RWPE2 (cell line): ENCODE data around the gene ACTG2.

Source experiments
- ATAC-seq: fragments of 200-7000 bp; cut with Tn5 transposase; 3 replicates; pipeline ENCODE4 v1.9.1; 2021; ENCODE audit warnings: low read depth
- DNase-seq: peaks from one replicate; pipeline ENCODE4 v3.0.0-alpha.2; 2020; ENCODE audit warnings: low spot score
- H3K27ac ChIP-seq: fragments of 450-650 bp; 2 replicates; pipeline ENCODE4 v1.5.1; 2017; ENCODE audit warnings: mild to moderate bottlenecking; ENCODE audit not compliant: poor library complexity, severe bottlenecking
- H3K27me3 ChIP-seq: fragments of 250-450 bp; sonication (Bioruptor Pico); 2 replicates; pipeline ENCODE4 v1.5.1; 2021; ENCODE audit warnings: mild to moderate bottlenecking, moderate library complexity; ENCODE audit not compliant: insufficient read depth, poor library complexity, severe bottlenecking
- H3K36me3 ChIP-seq: fragments of 250-450 bp; sonication (Bioruptor Pico); 2 replicates; pipeline ENCODE4 v1.5.1; 2020; ENCODE audit warnings: low read depth, mild to moderate bottlenecking, moderate library complexity
- H3K4me1 ChIP-seq: fragments of 250-450 bp; sonication (Bioruptor Pico); 2 replicates; pipeline ENCODE4 v1.5.1; 2021; ENCODE audit warnings: mild to moderate bottlenecking, moderate library complexity; ENCODE audit not compliant: insufficient read depth, poor library complexity, severe bottlenecking
- H3K4me3 ChIP-seq: fragments of 250-450 bp; sonication (Bioruptor Pico); 2 replicates; pipeline ENCODE4 v1.5.1; 2021; ENCODE audit warnings: mild to moderate bottlenecking, moderate library complexity; ENCODE audit not compliant: severe bottlenecking
- H3K9me3 ChIP-seq: fragments of 250-450 bp; sonication (Bioruptor Pico); 2 replicates; pipeline ENCODE4 v1.5.1; 2021; ENCODE audit warnings: mild to moderate bottlenecking, moderate library complexity; ENCODE audit not compliant: severe bottlenecking
- CTCF ChIP-seq: fragments of 450-650 bp; IDR thresholded peaks from one replicate; pipeline ENCODE4 v1.5.1; 2017; ENCODE audit warnings: mild to moderate bottlenecking, moderate library complexity; ENCODE audit not compliant: poor library complexity, severe bottlenecking

The ACTG2 gene

DNA sequence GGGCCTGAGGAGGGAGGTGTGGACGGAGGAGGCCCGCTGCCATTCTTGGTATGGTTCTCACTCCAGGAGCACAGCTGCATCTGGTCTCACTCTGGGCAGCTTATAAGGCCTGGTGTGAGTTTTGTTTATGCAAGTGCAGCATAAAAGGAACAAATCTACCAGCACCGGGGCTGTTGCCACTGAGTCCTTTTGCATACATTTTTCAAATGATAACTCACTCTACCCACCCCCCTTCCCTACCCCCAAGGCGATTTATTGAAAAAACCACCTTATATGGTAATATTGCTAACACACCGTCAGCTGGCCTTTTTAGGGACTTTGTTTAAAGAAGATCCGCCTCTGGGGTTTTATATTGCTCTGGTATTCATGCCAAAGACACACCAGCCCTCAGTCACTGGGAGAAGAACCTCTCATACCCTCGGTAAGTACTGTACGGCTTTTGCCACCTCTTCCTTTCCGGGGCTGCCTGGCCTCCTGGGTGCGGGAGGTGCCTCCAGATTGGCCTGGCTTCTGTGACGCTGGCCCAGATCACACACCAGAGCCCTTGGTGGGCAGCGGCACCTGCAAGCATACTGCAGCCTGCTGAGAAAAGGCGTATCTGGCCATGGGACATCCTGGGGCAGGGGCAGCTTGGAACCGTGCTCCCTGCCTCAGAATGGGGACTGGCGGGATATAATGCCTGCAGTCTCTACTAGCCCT is at the start of gene ACTG2:
Gene ACTG2, plus strand, starts transcription at position 378 of the 699 bp plus-strand sequence. CDS start 8,304 bp downstream, outside the sequence.
- peaks cover 2% of the 10 kb centered on the region for H3K4me1 ChIP-seq
- no peak within 1 kb of the TSS for H3K27ac ChIP-seq
- H3K27me3 ChIP-seq, result no peaks in the 10 kb centered on the region
- H3K4me3 ChIP-seq, result no peak within 1 kb of the TSS
- DNase-seq, result no peak
- H3K36me3 ChIP-seq, result no peaks in the 10 kb centered on the region
- ATAC-seq, result no peak
- TF ChIP-seq CTCF, result no peak
- H3K9me3 ChIP-seq, result no peaks in the 10 kb centered on the region

GRCh38 chr2:73844087-73844486 is 48.7 kb upstream of the ACTG2 start:
- ATAC-seq, result no peak
- Histone ChIP-seq H3K36me3 (peaks cover 91% of the 10 kb centered on the region), H3K9me3 (no peaks in the 10 kb centered on the region), H3K27me3 (no peaks in the 10 kb centered on the region), H3K4me3 (no peak overlapping the region), H3K27ac (no peak overlapping the region), H3K4me1 (no peaks in the 10 kb centered on the region)
- DNase-seq, result no peak
- no peak for TF ChIP-seq CTCF

GRCh38 chr2:73850009-73850408 is 42.8 kb upstream of the ACTG2 start:
- Histone ChIP-seq H3K36me3 (peaks cover 95% of the 10 kb centered on the region), H3K4me1 (peaks cover 9% of the 10 kb centered on the region), H3K27me3 (no peaks in the 10 kb centered on the region), H3K27ac (no peak overlapping the region), H3K4me3 (no peak overlapping the region), H3K9me3 (no peaks in the 10 kb centered on the region)
- TF ChIP-seq CTCF, result no peak
- no peak for ATAC-seq
- DNase-seq, result no peak

DNA sequence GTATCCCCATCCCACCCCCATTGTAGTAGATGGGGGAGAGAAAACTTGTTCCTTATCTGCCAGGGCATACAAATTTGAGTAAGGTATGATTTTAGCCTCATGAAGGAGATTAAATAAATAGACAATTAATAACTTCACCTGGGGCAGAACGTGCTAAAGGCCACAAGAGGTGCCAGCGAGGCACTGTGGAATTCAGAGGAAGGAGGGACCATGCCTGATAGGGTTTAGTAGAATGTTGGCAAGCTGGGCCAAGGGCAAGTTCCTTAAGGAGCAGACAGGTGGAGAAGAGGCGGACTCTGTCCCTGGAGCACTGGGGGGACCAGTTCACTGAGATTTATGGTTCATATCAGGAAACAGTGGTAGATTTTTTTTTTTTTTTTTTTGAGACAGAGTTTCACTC is 41.5 kb upstream of the ACTG2 start:
- Histone ChIP-seq H3K27me3 (no peaks in the 10 kb centered on the region), H3K27ac (peak overlapping the region; percentile 50), H3K36me3 (peaks cover 95% of the 10 kb centered on the region), H3K4me3 (no peak overlapping the region), H3K9me3 (no peaks in the 10 kb centered on the region), H3K4me1 (peaks cover 9% of the 10 kb centered on the region)
- DNase-seq (no peak), ATAC-seq (peak; percentile 62; the same call in 1 of the 3 replicates)
- peak; percentile 42 for TF ChIP-seq CTCF

DNA sequence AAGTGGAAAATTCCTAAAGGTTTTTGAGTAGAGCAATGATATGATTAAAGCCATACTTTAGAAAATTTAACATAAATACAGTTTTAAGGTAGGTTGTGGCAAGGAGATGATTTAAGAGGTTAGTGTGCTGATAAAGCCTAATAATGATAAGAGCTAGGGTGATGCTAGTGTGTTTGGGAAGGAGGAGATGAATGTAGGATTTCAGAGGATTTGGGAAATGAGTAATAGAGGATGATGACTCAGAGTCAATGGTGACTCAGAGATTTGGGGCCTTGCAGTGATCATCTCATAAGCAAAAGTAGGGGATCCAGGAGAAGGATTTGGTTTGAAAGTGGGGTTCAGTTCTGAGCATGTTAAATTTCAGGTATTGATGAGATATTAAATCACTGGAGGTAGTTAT is 40.8 kb upstream of the ACTG2 start:
- DNase-seq (no peak), ATAC-seq (peak; percentile 93)
- no peak for TF ChIP-seq CTCF

More for the DNA sequence above, 40.8 kb upstream of the ACTG2 start:
- H3K4me3 ChIP-seq, result no peak overlapping the region
- no peaks in the 10 kb centered on the region for H3K27me3 ChIP-seq
- H3K9me3 ChIP-seq, result no peaks in the 10 kb centered on the region
- H3K4me1 ChIP-seq, result peaks cover 9% of the 10 kb centered on the region
- peak overlapping the region; percentile 50 for H3K27ac ChIP-seq
- peaks cover 95% of the 10 kb centered on the region for H3K36me3 ChIP-seq
